WTC11 (cell line): Measurements from ENCODE around the gene PDF. TPM values are rescaled to one million over a fixed set of nuclear protein-coding genes. Genes with fewer than 3 reads are reported as not detected.

ENCODE experiments used
- ATAC-seq: fragments of 200-7000 bp; cut with Tn5 transposase; 2 replicates; pipeline ENCODE4 v1.10.0; 2021; ENCODE audit warnings: mild to moderate bottlenecking, moderate library complexity
- CTCF ChIA-PET: fragments of 300-600 bp; sonication (Branson Sonifier 250); formaldehyde crosslinking; loops from one replicate; lab custom pipeline; 2021; ENCODE audit warnings: antibody characterized with exemption; lab: Charles Lee
- POLR2A ChIA-PET: fragments of 350-600 bp; sonication (Branson Sonifier 250); formaldehyde crosslinking; loops from one replicate; lab custom pipeline; 2021; ENCODE audit warnings: antibody characterized with exemption; lab: Charles Lee
- DNase-seq: peaks from one replicate; pipeline ENCODE4 v3.0.0; 2021; ENCODE audit warnings: low spot score
- H3K27ac Mint-ChIP-seq: 2 replicates; pipeline ENCODE4 v1.8.0; 2021; ENCODE audit warnings: mixed read lengths
- H3K27me3 Mint-ChIP-seq: 2 replicates; pipeline ENCODE4 v1.8.0; 2021; ENCODE audit warnings: low read depth, mild to moderate bottlenecking, moderate library complexity, mixed read lengths
- H3K36me3 Mint-ChIP-seq: 2 replicates; pipeline ENCODE4 v1.8.0; 2021; ENCODE audit warnings: mixed read lengths
- H3K4me1 Mint-ChIP-seq: 2 replicates; pipeline ENCODE4 v1.8.0; 2022; ENCODE audit warnings: mixed read lengths
- H3K4me3 Mint-ChIP-seq: 2 replicates; pipeline ENCODE4 v1.8.0; 2021; ENCODE audit warnings: mild to moderate bottlenecking, moderate library complexity, mixed read lengths
- H3K9me3 Mint-ChIP-seq: 2 replicates; pipeline ENCODE4 v1.8.0; 2021; ENCODE audit warnings: mixed read lengths
- ARID4B ChIP-seq: sonication (generic); formaldehyde crosslinking; IDR thresholded peaks from 2 replicates; pipeline ENCODE4 v1.8.0; 2023; ENCODE audit warnings: missing genetic modification reagents, mild to moderate bottlenecking, borderline replicate concordance
- FOXJ3 ChIP-seq: sonication (generic); formaldehyde crosslinking; IDR thresholded peaks from 2 replicates; pipeline ENCODE4 v1.9.0; 2021; ENCODE audit warnings: missing genetic modification reagents, mild to moderate bottlenecking, borderline replicate concordance
- GRHL2 ChIP-seq: fragments of 250-450 bp; sonication (Bioruptor Pico); IDR thresholded peaks from 2 replicates; pipeline ENCODE4 v1.8.0; 2022; ENCODE audit warnings: mild to moderate bottlenecking, moderate library complexity; ENCODE audit not compliant: insufficient replicate concordance, severe bottlenecking
- IRF1 ChIP-seq: sonication (generic); formaldehyde crosslinking; IDR thresholded peaks from 2 replicates; pipeline ENCODE4 v1.8.0; 2023; ENCODE audit warnings: missing genetic modification reagents
- MLX ChIP-seq: sonication (generic); formaldehyde crosslinking; IDR thresholded peaks from 2 replicates; pipeline ENCODE4 v1.8.1; 2023; ENCODE audit warnings: mild to moderate bottlenecking, missing genetic modification reagents, moderate library complexity
- NFATC4 ChIP-seq: fragments of 250-450 bp; sonication (Bioruptor Pico); IDR thresholded peaks from 2 replicates; pipeline ENCODE4 v1.9.0; 2021; ENCODE audit warnings: mild to moderate bottlenecking
- NFE2L1 ChIP-seq: sonication (generic); formaldehyde crosslinking; IDR thresholded peaks from 2 replicates; pipeline ENCODE4 v1.8.1; 2023; ENCODE audit warnings: missing genetic modification reagents
- NR1H2 ChIP-seq: sonication (generic); formaldehyde crosslinking; IDR thresholded peaks from 2 replicates; pipeline ENCODE4 v1.9.0; 2021; ENCODE audit warnings: mild to moderate bottlenecking, moderate library complexity, missing genetic modification reagents
- NR2C2 ChIP-seq: sonication (generic); formaldehyde crosslinking; IDR thresholded peaks from 2 replicates; pipeline ENCODE4 v1.8.0; 2022; ENCODE audit warnings: mild to moderate bottlenecking, missing genetic modification reagents
- PREB ChIP-seq: sonication (generic); formaldehyde crosslinking; IDR thresholded peaks from 2 replicates; pipeline ENCODE4 v1.8.1; 2022; ENCODE audit warnings: mild to moderate bottlenecking, missing genetic modification reagents, moderate library complexity, borderline replicate concordance
- ZBTB43 ChIP-seq: sonication (generic); formaldehyde crosslinking; IDR thresholded peaks from 2 replicates; pipeline ENCODE4 v1.8.1; 2023; ENCODE audit warnings: mild to moderate bottlenecking, missing genetic modification reagents
- ZNF396 ChIP-seq: fragments of 250-450 bp; sonication (Bioruptor Pico); IDR thresholded peaks from 2 replicates; pipeline ENCODE4 v1.8.0; 2021; ENCODE audit warnings: mild to moderate bottlenecking, moderate library complexity, borderline replicate concordance
- ZNF416 ChIP-seq: fragments of 250-450 bp; sonication (Bioruptor Pico); IDR thresholded peaks from 2 replicates; pipeline ENCODE4 v1.9.0; 2021; ENCODE audit warnings: mild to moderate bottlenecking, inconsistent platforms
- ZNF512 ChIP-seq: sonication (generic); formaldehyde crosslinking; IDR thresholded peaks from 2 replicates; pipeline ENCODE4 v1.8.1; 2022; ENCODE audit warnings: missing genetic modification reagents, borderline replicate concordance
- total RNA-seq: library from RNA; stranded (reverse); gene quantifications from 3 replicates; pipeline ENCODE4 v1.2.3, GENCODE V29; 2021
- TF ChIP-seq, protein P1 (sequence below): fragments of 250-450 bp; sonication (Bioruptor Pico); IDR thresholded peaks from 2 replicates; pipeline ENCODE4 v1.9.0; 2021; ENCODE audit warnings: moderate library complexity, mild to moderate bottlenecking, inconsistent platforms, borderline replicate concordance
- TF ChIP-seq, protein P2 (sequence below): sonication (generic); formaldehyde crosslinking; IDR thresholded peaks from 2 replicates; pipeline ENCODE4 v1.8.1; 2023; ENCODE audit warnings: mild to moderate bottlenecking, missing genetic modification reagents
- TF ChIP-seq, protein P3 (sequence below): fragments of 250-450 bp; sonication (Bioruptor Pico); IDR thresholded peaks from 2 replicates; pipeline ENCODE4 v2.1.2; 2022; ENCODE audit warnings: mild to moderate bottlenecking, moderate library complexity
- TF ChIP-seq, protein P4 (sequence below): fragments of 200-600 bp; IDR thresholded peaks from 2 replicates; pipeline ENCODE4 v1.8.0; 2022; ENCODE audit warnings: antibody characterized with exemption
- TF ChIP-seq, protein P5 (sequence below): sonication (generic); formaldehyde crosslinking; IDR thresholded peaks from 2 replicates; pipeline ENCODE4 v1.8.1; 2022; ENCODE audit warnings: mild to moderate bottlenecking, moderate library complexity, missing genetic modification reagents

Gene PDF
- total RNA-seq, 1 experiment from 2014 or later, result 28.2 TPM

GRCh38 chr16:69309316-69309715 lies 21.1 kb downstream of the PDF start (continued):
- TF ChIP-seq, protein P1, sequence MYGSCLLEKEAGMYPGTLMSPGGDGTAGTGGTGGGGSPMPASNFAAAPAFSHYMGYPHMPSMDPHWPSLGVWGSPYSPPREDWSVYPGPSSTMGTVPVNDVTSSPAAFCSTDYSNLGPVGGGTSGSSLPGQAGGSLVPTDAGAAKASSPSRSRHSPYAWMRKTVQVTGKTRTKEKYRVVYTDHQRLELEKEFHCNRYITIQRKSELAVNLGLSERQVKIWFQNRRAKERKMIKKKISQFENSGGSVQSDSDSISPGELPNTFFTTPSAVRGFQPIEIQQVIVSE (CRISPR knock-in tag), result no peak
- TF ChIP-seq ARID4B (CRISPR knock-in tag) (no peak), IRF1 (no peak), GRHL2 (no peak), ZNF396 (CRISPR knock-in tag) (no peak), FOXJ3 (CRISPR knock-in tag) (no peak), NFE2L1 (CRISPR knock-in tag) (no peak), ZBTB43 (no peak)
- TF ChIP-seq, protein P2, sequence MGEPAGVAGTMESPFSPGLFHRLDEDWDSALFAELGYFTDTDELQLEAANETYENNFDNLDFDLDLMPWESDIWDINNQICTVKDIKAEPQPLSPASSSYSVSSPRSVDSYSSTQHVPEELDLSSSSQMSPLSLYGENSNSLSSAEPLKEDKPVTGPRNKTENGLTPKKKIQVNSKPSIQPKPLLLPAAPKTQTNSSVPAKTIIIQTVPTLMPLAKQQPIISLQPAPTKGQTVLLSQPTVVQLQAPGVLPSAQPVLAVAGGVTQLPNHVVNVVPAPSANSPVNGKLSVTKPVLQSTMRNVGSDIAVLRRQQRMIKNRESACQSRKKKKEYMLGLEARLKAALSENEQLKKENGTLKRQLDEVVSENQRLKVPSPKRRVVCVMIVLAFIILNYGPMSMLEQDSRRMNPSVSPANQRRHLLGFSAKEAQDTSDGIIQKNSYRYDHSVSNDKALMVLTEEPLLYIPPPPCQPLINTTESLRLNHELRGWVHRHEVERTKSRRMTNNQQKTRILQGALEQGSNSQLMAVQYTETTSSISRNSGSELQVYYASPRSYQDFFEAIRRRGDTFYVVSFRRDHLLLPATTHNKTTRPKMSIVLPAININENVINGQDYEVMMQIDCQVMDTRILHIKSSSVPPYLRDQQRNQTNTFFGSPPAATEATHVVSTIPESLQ (CRISPR knock-in tag), result no peak
- TF ChIP-seq, protein P3, sequence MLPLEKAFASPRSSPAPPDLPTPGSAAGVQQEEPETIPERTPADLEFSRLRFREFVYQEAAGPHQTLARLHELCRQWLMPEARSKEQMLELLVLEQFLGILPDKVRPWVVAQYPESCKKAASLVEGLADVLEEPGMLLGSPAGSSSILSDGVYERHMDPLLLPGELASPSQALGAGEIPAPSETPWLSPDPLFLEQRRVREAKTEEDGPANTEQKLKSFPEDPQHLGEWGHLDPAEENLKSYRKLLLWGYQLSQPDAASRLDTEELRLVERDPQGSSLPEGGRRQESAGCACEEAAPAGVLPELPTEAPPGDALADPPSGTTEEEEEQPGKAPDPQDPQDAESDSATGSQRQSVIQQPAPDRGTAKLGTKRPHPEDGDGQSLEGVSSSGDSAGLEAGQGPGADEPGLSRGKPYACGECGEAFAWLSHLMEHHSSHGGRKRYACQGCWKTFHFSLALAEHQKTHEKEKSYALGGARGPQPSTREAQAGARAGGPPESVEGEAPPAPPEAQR (CRISPR knock-in tag), result no peak

GRCh38 chr16:69307856-69308255 lies 22.5 kb downstream of the PDF start:
- no peak overlapping the region for H3K4me3 Mint-ChIP-seq
- no peak for ATAC-seq
- H3K36me3 Mint-ChIP-seq, result no peaks in the 10 kb centered on the region
- H3K9me3 Mint-ChIP-seq, result no peaks in the 10 kb centered on the region
- H3K27ac Mint-ChIP-seq, result no peak overlapping the region
- H3K4me1 Mint-ChIP-seq, result peaks cover 9% of the 10 kb centered on the region
- H3K27me3 Mint-ChIP-seq, result no peaks in the 10 kb centered on the region
- CTCF ChIA-PET, result no interaction called here
- POLR2A ChIA-PET, result interaction anchor here (0.7 kb wide), 1 partner anchor 178 kb away, joined by 6 read pairs; no protein-coding TSS in a partner anchor
- no peak for DNase-seq
- TF ChIP-seq NFATC4 (CRISPR knock-in tag) (no peak), PREB (CRISPR knock-in tag) (no peak), NR1H2 (no peak), ZNF512 (CRISPR knock-in tag) (no peak), MLX (CRISPR knock-in tag) (no peak), NR2C2 (CRISPR knock-in tag) (no peak), ZNF416 (no peak)
- TF ChIP-seq, protein P4, sequence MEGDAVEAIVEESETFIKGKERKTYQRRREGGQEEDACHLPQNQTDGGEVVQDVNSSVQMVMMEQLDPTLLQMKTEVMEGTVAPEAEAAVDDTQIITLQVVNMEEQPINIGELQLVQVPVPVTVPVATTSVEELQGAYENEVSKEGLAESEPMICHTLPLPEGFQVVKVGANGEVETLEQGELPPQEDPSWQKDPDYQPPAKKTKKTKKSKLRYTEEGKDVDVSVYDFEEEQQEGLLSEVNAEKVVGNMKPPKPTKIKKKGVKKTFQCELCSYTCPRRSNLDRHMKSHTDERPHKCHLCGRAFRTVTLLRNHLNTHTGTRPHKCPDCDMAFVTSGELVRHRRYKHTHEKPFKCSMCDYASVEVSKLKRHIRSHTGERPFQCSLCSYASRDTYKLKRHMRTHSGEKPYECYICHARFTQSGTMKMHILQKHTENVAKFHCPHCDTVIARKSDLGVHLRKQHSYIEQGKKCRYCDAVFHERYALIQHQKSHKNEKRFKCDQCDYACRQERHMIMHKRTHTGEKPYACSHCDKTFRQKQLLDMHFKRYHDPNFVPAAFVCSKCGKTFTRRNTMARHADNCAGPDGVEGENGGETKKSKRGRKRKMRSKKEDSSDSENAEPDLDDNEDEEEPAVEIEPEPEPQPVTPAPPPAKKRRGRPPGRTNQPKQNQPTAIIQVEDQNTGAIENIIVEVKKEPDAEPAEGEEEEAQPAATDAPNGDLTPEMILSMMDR, result no peak
- TF ChIP-seq, protein P5, sequence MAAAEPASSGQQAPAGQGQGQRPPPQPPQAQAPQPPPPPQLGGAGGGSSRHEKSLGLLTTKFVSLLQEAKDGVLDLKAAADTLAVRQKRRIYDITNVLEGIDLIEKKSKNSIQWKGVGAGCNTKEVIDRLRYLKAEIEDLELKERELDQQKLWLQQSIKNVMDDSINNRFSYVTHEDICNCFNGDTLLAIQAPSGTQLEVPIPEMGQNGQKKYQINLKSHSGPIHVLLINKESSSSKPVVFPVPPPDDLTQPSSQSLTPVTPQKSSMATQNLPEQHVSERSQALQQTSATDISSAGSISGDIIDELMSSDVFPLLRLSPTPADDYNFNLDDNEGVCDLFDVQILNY, result no peak
